HCT116 (cell line): ENCODE measurements around the gene PLCB3. TPM values are rescaled to one million over a fixed set of nuclear protein-coding genes. Genes with fewer than 3 reads are reported as not detected.

ENCODE experiments used
- ATAC-seq: fragments of 200-7000 bp; cut with Tn5 transposase; 2 replicates; pipeline ENCODE4 v1.9.1; 2020; ENCODE audit warnings: mild to moderate bottlenecking, moderate library complexity
- BruUV-seq: library from RNA; stranded (reverse); fragments of 400-500 nt; replicated peaks from 2 replicates; lab custom pipeline; 2021; lab: Mats Ljungman, UMichigan
- CTCF ChIA-PET: fragments of 300-600 bp; sonication (Branson Sonifier 250); formaldehyde crosslinking; loops from one replicate; lab custom pipeline; 2021; ENCODE audit warnings: antibody characterized with exemption; lab: Charles Lee
- POLR2A ChIA-PET: fragments of 300-600, 350-600 bp; sonication (Branson Sonifier 250); formaldehyde crosslinking; loops from one replicate; lab custom pipeline; 2021; ENCODE audit warnings: antibody characterized with exemption; lab: Charles Lee
- RAD21 ChIA-PET, 2 experiments: fragments of 300-600 bp; sonication (Branson Sonifier 250); formaldehyde crosslinking; loops; one replicate each; lab custom pipeline; 2023; ENCODE audit warnings: low total read pairs in 2 of 2; ENCODE audit not compliant: uncharacterized antibody in 2 of 2, unreplicated experiment in 2 of 2, low non-redundant PET in 1 of 2; lab: Charles Lee
- DNase-seq: peaks from one replicate; pipeline ENCODE4 v3.0.0-alpha.2; 2010; ENCODE audit warnings: low read depth, low spot score
- H2AFZ ChIP-seq: fragments of 200-600 bp; shearing (Covaris generic), sonication (generic); 2 replicates; pipeline ENCODE4 v1.6.1; 2017; ENCODE audit warnings: low read depth, mixed run types, mixed read lengths, antibody characterized with exemption, low read length; ENCODE audit not compliant: poor library complexity, severe bottlenecking
- H3K27ac ChIP-seq: 2 replicates; pipeline ENCODE4 v1.5.1; 2012; ENCODE audit warnings: low read depth, low read length
- H3K27me3 ChIP-seq: fragments of 200-600 bp; sonication (generic); 2 replicates; pipeline ENCODE4 v1.6.1; 2016; ENCODE audit warnings: mixed run types, low read length, mixed read lengths; ENCODE audit not compliant: insufficient read depth
- H3K36me3 ChIP-seq, 2 experiments: fragments of 200-500 bp in 1 of 2; fragments of 200-600 bp in 1 of 2; sonication (Bioruptor generic) in 1 of 2; sonication (generic) in 1 of 2; 2 replicates each; pipeline versions ENCODE4 v1.5.1 to v1.6.1; 2014 to 2016; ENCODE audit warnings: low read length in 2 of 2, inconsistent platforms in 1 of 2, mixed read lengths in 1 of 2, mixed run types in 1 of 2; ENCODE audit not compliant: insufficient read depth in 2 of 2, control insufficient read depth in 1 of 2
- H3K4me1 ChIP-seq, 2 experiments: fragments of 200-600 bp in 1 of 2; sonication (generic) in 1 of 2; 2 replicates each; pipeline versions ENCODE4 v1.5.1 to v1.6.1; 2012 to 2017; ENCODE audit warnings: low read length in 2 of 2, inconsistent platforms in 1 of 2, mild to moderate bottlenecking in 1 of 2, mixed read lengths in 1 of 2, mixed run types in 1 of 2, moderate library complexity in 1 of 2; ENCODE audit not compliant: insufficient read depth in 2 of 2, control insufficient read depth in 1 of 2
- H3K4me2 ChIP-seq: fragments of 200-600 bp; sonication (generic); 2 replicates; pipeline ENCODE4 v1.6.1; 2017; ENCODE audit warnings: mixed run types, low read length, mixed read lengths
- H3K4me3 ChIP-seq, 2 experiments: fragments of 200-600 bp in 1 of 2; sonication (generic) in 1 of 2; replicated peaks in 1 of 2; 2 replicates each; pipeline ENCODE4 v1.5.1; 2011 to 2016; ENCODE audit warnings: low read length in 2 of 2, control low read depth in 1 of 2, low read depth in 1 of 2, mild to moderate bottlenecking in 1 of 2, mixed read lengths in 1 of 2, mixed run types in 1 of 2
- H3K79me2 ChIP-seq: fragments of 200-600 bp; sonication (generic); 2 replicates; pipeline ENCODE4 v1.6.1; 2017; ENCODE audit warnings: mild to moderate bottlenecking, mixed run types, low read length, moderate library complexity, mixed read lengths; ENCODE audit not compliant: insufficient read depth
- H3K9ac ChIP-seq: fragments of 200-600 bp; sonication (generic); 2 replicates; pipeline ENCODE4 v1.6.1; 2016; ENCODE audit warnings: low read length, mixed read lengths
- H3K9me2 ChIP-seq: fragments of 200-600 bp; sonication (generic), shearing (Covaris generic); 2 replicates; pipeline ENCODE4 v1.6.1; 2017; ENCODE audit warnings: mixed run types, mild to moderate bottlenecking, moderate library complexity; ENCODE audit not compliant: insufficient read depth
- H3K9me3 ChIP-seq, 2 experiments: fragments of 200-500 bp in 1 of 2; fragments of 200-600 bp in 1 of 2; sonication (Bioruptor generic) in 1 of 2; sonication (generic) in 1 of 2; 2 replicates each; pipeline ENCODE4 v1.6.1; 2014 to 2017; ENCODE audit warnings: low read length in 2 of 2, mixed read lengths in 2 of 2, inconsistent platforms in 1 of 2, low read depth in 1 of 2, mild to moderate bottlenecking in 1 of 2, mixed run types in 1 of 2, moderate library complexity in 1 of 2; ENCODE audit not compliant: control insufficient read depth in 1 of 2, insufficient read depth in 1 of 2
- H4K20me1 ChIP-seq: fragments of 200-600 bp; sonication (generic), shearing (Covaris generic); 2 replicates; pipeline ENCODE4 v1.6.1; 2017; ENCODE audit warnings: mixed run types, mild to moderate bottlenecking, moderate library complexity; ENCODE audit not compliant: insufficient read depth
- ATF3 ChIP-seq: IDR thresholded peaks from 2 replicates; pipeline ENCODE4 v1.6.1; 2012
- CEBPB ChIP-seq: IDR thresholded peaks from 2 replicates; pipeline ENCODE4 v1.6.1; 2012; ENCODE audit warnings: low read depth
- CTCF ChIP-seq, 3 experiments: fragments of 200-600 bp in 1 of 3; sonication (generic) in 1 of 3; IDR thresholded peaks in 2 of 3; conservative IDR thresholded peaks in 1 of 3; 2 replicates each; pipeline ENCODE4 v1.5.1; 2012 to 2017; ENCODE audit warnings: low read depth in 2 of 3, low read length in 2 of 3, antibody characterized with exemption in 1 of 3, borderline replicate concordance in 1 of 3, control low read depth in 1 of 3, mild to moderate bottlenecking in 1 of 3, mixed read lengths in 1 of 3, mixed run types in 1 of 3, moderate library complexity in 1 of 3; ENCODE audit not compliant: insufficient read depth in 1 of 3
- ELF1 ChIP-seq: IDR thresholded peaks from 2 replicates; pipeline ENCODE4 v1.6.1; 2012; ENCODE audit warnings: low read depth, borderline replicate concordance
- EZH2 ChIP-seq: fragments of 200-600 bp; sonication (generic); IDR thresholded peaks from 2 replicates; pipeline ENCODE4 v1.6.1; 2017; ENCODE audit warnings: antibody characterized with exemption, mixed run types
- EZH2phosphoT487 ChIP-seq: fragments of 200-600 bp; IDR thresholded peaks from 2 replicates; pipeline ENCODE4 v1.6.1; 2018; ENCODE audit warnings: antibody characterized with exemption, borderline replicate concordance
- FOSL1 ChIP-seq: IDR thresholded peaks from 2 replicates; pipeline ENCODE4 v1.6.1; 2012; ENCODE audit warnings: low read depth
- JUND ChIP-seq: IDR thresholded peaks from 2 replicates; pipeline ENCODE4 v1.6.1; 2012
- MAX ChIP-seq: IDR thresholded peaks from 2 replicates; pipeline ENCODE4 v1.6.1; 2012
- POLR2A ChIP-seq: IDR thresholded peaks from 2 replicates; pipeline ENCODE4 v1.7.0; 2011; ENCODE audit warnings: borderline replicate concordance; ENCODE audit not compliant: insufficient read depth, insufficient read length; ENCODE audit errors: extremely low read depth
- POLR2AphosphoS5 ChIP-seq: IDR thresholded peaks from 2 replicates; pipeline ENCODE4 v1.6.1; 2011; ENCODE audit warnings: mild to moderate bottlenecking, low read depth, low read length, moderate library complexity
- REST ChIP-seq: IDR thresholded peaks from 2 replicates; pipeline ENCODE4 v1.6.1; 2012; ENCODE audit warnings: low read depth
- SIN3A ChIP-seq: IDR thresholded peaks from 2 replicates; pipeline ENCODE4 v1.6.1; 2012; ENCODE audit warnings: low read depth
- SP1 ChIP-seq: IDR thresholded peaks from 2 replicates; pipeline ENCODE4 v1.6.1; 2012; ENCODE audit warnings: low read depth
- SRF ChIP-seq: IDR thresholded peaks from 2 replicates; pipeline ENCODE4 v1.6.1; 2012; ENCODE audit warnings: low read depth
- TCF7L2 ChIP-seq: IDR thresholded peaks from 2 replicates; pipeline ENCODE4 v1.7.0; 2011; ENCODE audit warnings: borderline replicate concordance, inconsistent platforms; ENCODE audit not compliant: insufficient read depth, insufficient read length; ENCODE audit errors: extremely low read depth
- ZFX ChIP-seq: fragments of 450-650 bp; IDR thresholded peaks from 2 replicates; pipeline ENCODE4 v1.6.1; 2017
- intact Hi-C: fragments of 100-400 bp; cut with micrococcal nuclease; formaldehyde crosslinking; loops from 2 replicates; pipeline ENCODE4 v1.10.0; 2022
- total RNA-seq: library from RNA; stranded (reverse); gene quantifications from one replicate; pipeline ENCODE4 v1.2.1, GENCODE V29; 2021; ENCODE audit not compliant: unreplicated experiment

Gene PLCB3
- total RNA-seq, 1 experiment from 2014 or later: 106 TPM

- no peak; the same call in 1 of the 2 replicates for TF ChIP-seq ELF1
- TF ChIP-seq SP1: no peak
- no peak; the same call in 1 of the 2 replicates for TF ChIP-seq MAX
- no peak for TF ChIP-seq FOSL1
- no peak for TF ChIP-seq TCF7L2
- TF ChIP-seq JUND: no peak
- TF ChIP-seq, all 23 proteins: peak for 3
These were observed 33.9 kb downstream of the PLCB3 start, which contains the start of gene GPR137 (continued) for GRCh38 chr11:64284962-64285884.

- Histone ChIP-seq H4K20me1 (no peaks in the 10 kb centered on the region), H3K4me2 (peak overlapping the region; percentile 96), H3K4me1 (peaks cover 14 to 27% of the 10 kb centered on the region in 2 experiments), H3K4me3 (peak overlapping the region; percentile 53 to 80), H3K36me3 (no peaks in the 10 kb centered on the region; a peak in 1 of 4 replicates), H3K27me3 (no peaks in the 10 kb centered on the region), H3K27ac (peak overlapping the region; percentile 83), H3K9me2 (no peaks in the 10 kb centered on the region), H2AFZ (no peak overlapping the region), H3K9me3 (no peaks in the 10 kb centered on the region), H3K79me2 (no peaks in the 10 kb centered on the region), H3K9ac (peak overlapping the region; percentile 85)
- CTCF ChIA-PET: interaction anchor here (1.2 to 4.3 kb wide), 3 partner anchors 15 to 82 kb away, joined by 4 to 22 read pairs (median 4); partner anchors contain the start of gene ESRRA
- intact Hi-C loops: no loop called here
- DNase-seq (no peak), ATAC-seq (peak; percentile 16; the same call in 1 of the 2 replicates)
- TF ChIP-seq CTCF (IDR thresholded peaks at IDR 0.05 in 2 of 3, conservative IDR thresholded peaks at IDR 0.05 in 1 of 3; ENCODE audit: borderline replicate concordance in 1 of 3, insufficient read depth in 1 of 3, low read depth in 2 of 3, low read length in 2 of 3) (peak in 2 of 3 experiments; percentile 21 to 28; a peak in 2 of 6 replicates), SRF (no peak), CEBPB (no peak), REST (no peak), ATF3 (no peak), POLR2A (no peak), ZFX (peak; percentile 22; the same call in 1 of the 2 replicates), SIN3A (no peak), EZH2 (no peak), EZH2phosphoT487 (no peak), POLR2AphosphoS5 (no peak)
- RAD21 ChIA-PET: interaction anchor here in 1 of 2 experiments (0.7 kb wide), 1 partner anchor 80 kb away, joined by 3 read pairs; no protein-coding TSS in a partner anchor
- no TSS peak for BruUV-seq
- POLR2A ChIA-PET: interaction anchor here (1.2 kb wide), 1 partner anchor 17 kb away, joined by 3 read pairs; no protein-coding TSS in a partner anchor
These were observed 34.8 kb downstream of the PLCB3 start for GRCh38 chr11:64285885-64286800.
